ENCODE data around the gene GPR27.

GPR27 gene

DNA sequence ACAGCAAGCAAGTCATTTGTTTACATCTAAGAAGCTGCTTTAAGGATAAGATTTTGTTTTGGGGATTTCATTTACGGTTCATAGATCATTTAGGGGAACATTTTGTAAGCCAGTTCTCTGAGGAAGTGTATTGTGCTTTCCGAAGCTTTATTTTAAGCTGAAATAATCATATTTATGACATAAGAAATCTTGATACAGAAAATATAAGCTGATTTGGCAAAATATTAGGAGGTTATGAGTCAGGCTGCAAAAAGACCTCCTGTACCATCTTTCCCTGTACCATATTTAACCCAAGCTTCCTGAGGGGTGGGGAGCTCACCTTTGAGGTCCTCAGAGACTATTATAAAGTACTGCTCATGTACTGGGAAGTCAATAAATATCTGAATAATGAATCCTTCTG lies 20.3 kb upstream of the GPR27 start:
- no peak for DNase-seq

GRCh38 chr3:71734881-71735280 lies 18.8 kb upstream of the GPR27 start:
- DNase-seq = no peak

GRCh38 chr3:71742621-71743020 lies 11.0 kb upstream of the GPR27 start:
- no peak for DNase-seq

- DNase-seq = no peak
These were observed 8.9 kb upstream of the GPR27 start for GRCh38 chr3:71744738-71745137.

GRCh38 chr3:71751602-71752001 lies 2.1 kb upstream of the GPR27 start:
- no peak for DNase-seq

- no peak for DNase-seq
These were observed 589 bp upstream of the GPR27 start for GRCh38 chr3:71752831-71753700.

DNA sequence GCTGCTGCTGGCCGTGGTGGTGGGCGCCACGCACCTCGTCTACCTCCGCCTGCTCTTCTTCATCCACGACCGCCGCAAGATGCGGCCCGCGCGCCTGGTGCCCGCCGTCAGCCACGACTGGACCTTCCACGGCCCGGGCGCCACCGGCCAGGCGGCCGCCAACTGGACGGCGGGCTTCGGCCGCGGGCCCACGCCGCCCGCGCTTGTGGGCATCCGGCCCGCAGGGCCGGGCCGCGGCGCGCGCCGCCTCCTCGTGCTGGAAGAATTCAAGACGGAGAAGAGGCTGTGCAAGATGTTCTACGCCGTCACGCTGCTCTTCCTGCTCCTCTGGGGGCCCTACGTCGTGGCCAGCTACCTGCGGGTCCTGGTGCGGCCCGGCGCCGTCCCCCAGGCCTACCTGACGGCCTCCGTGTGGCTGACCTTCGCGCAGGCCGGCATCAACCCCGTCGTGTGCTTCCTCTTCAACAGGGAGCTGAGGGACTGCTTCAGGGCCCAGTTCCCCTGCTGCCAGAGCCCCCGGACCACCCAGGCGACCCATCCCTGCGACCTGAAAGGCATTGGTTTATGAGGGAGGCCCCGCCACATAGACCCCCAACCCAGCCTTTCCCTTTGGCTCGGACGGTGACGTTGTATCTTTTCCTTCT lies 1.1 kb downstream of the GPR27 start:
- DNase-seq = no peak

DNA sequence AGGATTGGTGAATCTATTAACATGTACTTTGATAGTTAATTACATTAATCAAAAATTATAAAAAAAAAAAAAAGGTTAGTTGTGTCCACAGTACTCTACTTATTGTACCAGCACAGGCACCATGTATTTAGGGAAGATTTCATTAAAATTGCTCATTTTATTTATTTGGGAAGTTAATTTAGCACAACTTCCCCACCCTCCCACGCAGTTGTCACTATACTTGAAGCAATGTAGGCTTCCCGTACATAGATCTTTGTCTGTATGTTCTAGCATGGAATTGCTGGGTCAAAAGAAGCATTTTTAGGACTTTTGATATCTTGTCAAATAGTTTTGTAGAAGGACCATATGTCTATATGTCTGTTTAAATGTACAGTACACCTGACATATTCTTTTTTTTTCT lies 4.4 kb downstream of the GPR27 start:
- DNase-seq = no peak

DNA sequence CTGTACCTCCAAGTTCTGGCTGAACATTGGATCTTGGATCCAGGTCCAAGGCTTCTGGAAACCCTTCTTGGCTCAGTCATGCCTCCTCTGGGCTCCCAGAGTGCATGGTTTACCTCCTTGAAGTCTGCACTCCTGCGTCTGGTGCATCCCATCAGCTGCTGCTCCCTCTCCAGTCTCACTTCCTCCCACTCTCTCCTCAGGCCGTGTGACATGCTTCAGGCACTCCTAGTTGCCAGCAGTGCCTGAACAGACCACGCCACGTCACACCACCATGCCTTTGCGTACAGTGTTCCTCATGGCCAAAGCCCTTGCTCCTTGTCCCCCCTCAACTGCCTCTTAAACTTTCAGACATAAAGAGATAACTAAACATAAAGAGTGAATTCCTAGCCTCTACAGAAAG lies 5.7 kb downstream of the GPR27 start:
- DNase-seq = no peak

- no peak for DNase-seq
These were observed 6.5 kb downstream of the GPR27 start for GRCh38 chr3:71760140-71760539.

- DNase-seq = no peak
These were observed 9.8 kb downstream of the GPR27 start for GRCh38 chr3:71763426-71763825.

GRCh38 chr3:71771126-71771525 lies 17.5 kb downstream of the GPR27 start:
- DNase-seq = no peak

DNA sequence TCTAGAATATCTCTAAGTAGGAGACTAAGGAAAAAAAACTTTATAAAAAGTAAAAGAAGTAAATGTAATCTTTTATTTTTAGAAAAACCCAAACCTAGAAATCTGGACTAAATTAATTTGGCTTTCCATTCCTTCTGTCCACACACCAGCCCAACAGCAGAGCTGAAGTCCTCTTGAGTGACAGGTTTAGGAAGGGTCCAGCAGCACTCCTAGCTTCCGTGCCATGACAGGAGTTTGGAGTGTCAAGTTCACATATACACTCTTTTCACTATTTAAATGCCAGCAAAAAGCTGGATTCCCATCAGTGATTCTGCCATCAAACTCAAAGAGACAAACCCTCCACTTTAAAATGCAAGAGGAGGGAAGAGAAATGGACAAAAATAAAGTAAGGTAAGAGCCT lies 18.2 kb downstream of the GPR27 start:
- no peak for DNase-seq

GRCh38 chr3:71776538-71776937 lies 22.9 kb downstream of the GPR27 start:
- no peak for DNase-seq

DNA sequence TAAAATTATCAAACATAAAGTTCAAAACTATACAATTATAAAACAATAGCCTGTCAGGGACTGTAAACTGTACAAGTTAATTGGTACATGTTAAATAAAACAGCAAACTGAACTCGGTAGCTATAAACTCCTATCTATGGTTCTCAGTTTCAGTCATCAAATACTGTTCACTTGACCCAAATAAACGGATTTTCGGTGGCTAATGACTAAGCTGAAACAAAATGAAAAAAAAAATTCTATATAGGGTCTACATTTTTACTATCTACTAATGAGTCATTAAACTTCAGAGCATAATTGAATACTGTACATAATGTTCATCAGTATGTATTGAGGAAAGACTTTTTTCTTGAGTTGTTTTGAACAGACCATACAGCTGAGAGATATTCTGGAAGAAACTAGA lies 24.7 kb downstream of the GPR27 start:
- no peak for DNase-seq

DNA sequence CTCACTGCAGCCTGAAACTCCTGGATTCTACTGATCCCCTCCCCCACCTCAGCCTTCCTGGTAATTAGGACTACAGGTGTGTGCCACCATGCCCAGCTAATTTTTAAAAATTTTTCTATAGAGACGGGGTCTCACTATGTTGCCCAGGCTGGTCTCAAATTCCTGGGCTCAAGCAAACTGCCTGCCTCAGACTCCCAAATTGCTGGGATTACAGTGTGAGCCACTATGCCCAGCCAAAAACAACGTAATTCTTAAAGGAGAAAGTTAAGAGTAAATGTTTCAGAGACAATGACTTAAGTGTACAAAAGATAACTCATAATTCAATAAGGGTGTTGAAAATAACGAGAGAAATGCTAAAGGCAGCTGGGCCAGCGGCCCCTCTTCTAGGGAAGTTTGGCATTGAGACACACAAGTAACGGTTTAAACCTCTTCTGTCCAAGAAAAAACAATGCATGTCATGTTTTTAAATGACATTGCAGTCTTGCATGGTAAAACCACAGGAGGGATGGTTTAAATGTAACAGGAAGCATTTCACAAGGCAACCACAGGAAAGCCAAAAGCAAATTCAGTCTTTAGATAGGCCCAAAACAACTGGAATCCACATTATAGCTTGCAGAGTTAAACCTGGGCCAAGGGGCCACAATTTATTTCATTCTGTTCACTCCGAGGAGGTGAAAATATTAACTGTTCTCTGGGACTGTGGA lies 26.2 kb downstream of the GPR27 start:
- no peak for DNase-seq

- no peak for DNase-seq
These were observed 26.8 kb downstream of the GPR27 start for GRCh38 chr3:71780430-71780829.

DNA sequence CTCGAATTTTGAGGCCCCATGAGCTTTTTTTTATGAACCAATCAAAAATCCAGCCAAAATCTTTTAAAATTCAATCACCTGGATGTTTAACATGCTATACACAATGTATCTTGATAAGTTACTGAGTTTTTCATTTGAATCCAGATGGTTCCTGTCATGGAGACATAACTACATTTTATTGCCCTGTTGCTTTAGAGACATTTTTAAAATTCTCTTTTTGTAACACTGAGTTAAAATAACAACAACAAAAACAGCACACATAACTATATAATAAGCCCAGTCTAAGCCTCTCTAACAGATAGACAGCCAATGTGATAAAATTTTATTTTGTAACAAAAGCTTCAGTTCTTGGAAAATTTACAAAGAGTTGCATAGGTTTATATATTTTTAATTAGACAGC lies 29.5 kb downstream of the GPR27 start:
- DNase-seq = no peak

DNA sequence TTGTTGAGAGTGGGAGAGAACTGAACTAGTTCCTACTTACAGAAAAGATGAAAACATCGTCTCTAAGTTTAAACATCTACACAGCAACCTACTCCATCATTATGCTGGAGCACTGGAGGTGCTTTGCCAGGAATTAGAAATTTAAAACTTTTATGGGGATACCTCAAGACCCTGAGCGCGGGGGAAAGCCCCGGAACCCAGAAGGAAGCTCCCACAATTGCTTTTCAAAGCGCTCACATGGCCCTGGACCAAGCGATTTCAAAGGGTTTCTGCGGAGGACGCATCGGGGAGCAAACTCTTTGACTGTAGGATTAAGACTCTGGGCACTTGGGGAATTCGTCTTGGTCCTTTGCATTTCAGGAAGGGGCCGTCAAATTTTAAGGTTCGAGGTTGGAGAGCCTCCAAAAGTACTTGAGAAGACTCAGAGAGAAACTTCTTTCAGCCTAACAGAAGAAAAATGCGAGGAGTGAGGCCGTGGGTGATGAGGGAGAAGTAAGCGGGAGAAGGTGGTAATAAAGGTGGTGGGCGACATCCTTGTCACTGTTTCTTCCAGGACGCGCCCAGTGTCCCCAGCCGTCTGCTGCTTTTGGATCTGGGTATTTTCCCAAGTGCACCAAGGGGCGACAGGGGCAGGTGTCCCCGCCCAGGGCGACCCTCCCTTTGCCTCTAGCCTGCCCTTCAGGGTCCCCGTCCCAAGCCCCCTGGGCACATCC lies 30.7 kb downstream of the GPR27 start:
- no peak for DNase-seq

GRCh38 chr3:71784914-71785531 lies 31.4 kb downstream of the GPR27 start, which contains the start of gene PROK2:
Gene PROK2 (minus strand): TSS chr3:71785148. CDS start chr3:71785052, 96 bp downstream.
- peak; percentile 16 for DNase-seq

DNA sequence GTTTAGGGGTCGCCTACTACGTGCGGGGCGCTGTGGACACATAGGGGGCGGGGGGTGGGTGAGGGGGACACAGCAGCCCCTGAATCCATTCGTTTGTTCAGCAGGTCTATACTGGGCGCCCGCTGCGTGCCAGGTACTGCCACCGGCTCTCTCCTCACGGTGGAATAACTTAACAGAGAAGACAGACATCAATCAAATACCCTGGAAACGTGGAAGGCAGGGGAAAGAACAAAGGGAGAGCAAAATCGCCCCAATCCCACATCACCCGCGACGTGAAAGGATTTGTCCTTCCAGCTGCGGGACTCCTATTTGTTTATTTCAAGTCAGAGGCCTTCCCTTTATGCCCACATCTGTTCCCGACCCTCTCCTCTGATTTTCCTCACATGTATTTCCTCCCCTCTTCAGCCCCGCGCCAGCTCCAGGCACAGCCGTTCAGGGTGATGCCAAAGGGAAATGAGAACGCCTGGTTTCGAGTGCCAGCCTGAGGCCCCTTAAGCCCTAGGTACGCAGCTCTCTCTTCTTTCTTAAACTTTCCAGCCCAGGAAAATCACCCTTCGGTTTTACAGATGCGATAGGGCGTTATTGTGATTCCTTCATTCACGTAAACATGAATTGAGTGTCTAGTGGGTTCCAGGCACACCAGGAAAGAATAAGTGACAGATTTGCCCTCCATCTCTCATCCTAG lies 32.0 kb downstream of the GPR27 start:
- DNase-seq = no peak

- no peak for DNase-seq
These were observed 32.5 kb downstream of the GPR27 start for GRCh38 chr3:71786217-71786549.
